ENCODE measurements around the gene KCNV2.

KCNV2 gene

DNA sequence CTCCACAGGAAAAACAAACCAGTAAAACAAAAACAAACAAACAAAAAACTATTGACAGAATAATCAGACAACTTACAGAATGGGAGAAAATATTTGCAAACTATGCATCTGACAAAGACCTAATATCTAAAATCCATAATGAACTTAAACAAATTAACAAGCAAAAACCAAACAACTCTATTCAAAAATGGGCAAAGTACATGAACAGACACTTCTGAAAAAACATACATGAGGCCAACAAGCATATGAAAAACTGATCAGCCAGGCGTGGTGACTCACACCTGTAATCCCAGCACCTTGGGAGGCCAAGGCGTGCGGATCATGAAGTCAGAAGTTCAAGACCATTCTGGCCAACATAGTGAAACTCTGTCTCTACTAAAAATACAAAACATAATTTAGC is 60.1 kb downstream of the KCNV2 start:
- H3K9me2 ChIP-seq (replicated peaks; ENCODE audit: insufficient read depth, low read length): no peaks in the 10 kb centered on the region
- H3K4me2 ChIP-seq (ENCODE audit: low read depth, low read length): no peak overlapping the region
- no peaks in the 10 kb centered on the region for H3K27me3 ChIP-seq (replicated peaks; ENCODE audit: insufficient read depth, low read length)
- no peak for DNase-seq
- H3K9ac ChIP-seq (ENCODE audit: low read length): no peak overlapping the region
- H3K4me3 ChIP-seq (ENCODE audit: low read length): no peak overlapping the region
- no peaks in the 10 kb centered on the region for H4K20me1 ChIP-seq (ENCODE audit: insufficient read depth, low read length)
- no peak overlapping the region for H3K27ac ChIP-seq (ENCODE audit: low read length)
- TF ChIP-seq EZH2 (optimal IDR thresholded peaks at IDR 0.05; ENCODE audit: low read depth, low read length) (no peak), EZH2phosphoT487 (IDR thresholded peaks at IDR 0.05; ENCODE audit: low read length) (no peak)
- TF ChIP-seq, protein P1, sequence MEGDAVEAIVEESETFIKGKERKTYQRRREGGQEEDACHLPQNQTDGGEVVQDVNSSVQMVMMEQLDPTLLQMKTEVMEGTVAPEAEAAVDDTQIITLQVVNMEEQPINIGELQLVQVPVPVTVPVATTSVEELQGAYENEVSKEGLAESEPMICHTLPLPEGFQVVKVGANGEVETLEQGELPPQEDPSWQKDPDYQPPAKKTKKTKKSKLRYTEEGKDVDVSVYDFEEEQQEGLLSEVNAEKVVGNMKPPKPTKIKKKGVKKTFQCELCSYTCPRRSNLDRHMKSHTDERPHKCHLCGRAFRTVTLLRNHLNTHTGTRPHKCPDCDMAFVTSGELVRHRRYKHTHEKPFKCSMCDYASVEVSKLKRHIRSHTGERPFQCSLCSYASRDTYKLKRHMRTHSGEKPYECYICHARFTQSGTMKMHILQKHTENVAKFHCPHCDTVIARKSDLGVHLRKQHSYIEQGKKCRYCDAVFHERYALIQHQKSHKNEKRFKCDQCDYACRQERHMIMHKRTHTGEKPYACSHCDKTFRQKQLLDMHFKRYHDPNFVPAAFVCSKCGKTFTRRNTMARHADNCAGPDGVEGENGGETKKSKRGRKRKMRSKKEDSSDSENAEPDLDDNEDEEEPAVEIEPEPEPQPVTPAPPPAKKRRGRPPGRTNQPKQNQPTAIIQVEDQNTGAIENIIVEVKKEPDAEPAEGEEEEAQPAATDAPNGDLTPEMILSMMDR (IDR thresholded peaks at IDR 0.05; ENCODE audit: low read length): no peak
- no peak overlapping the region for H2AFZ ChIP-seq (ENCODE audit: low read length)
- H3K4me1 ChIP-seq (ENCODE audit: low read length): no peaks in the 10 kb centered on the region
- peaks cover 10% of the 10 kb centered on the region; the same call in 1 of the 2 replicates for H3K36me3 ChIP-seq (replicated peaks; ENCODE audit: insufficient read depth, low read length)
- peaks cover 11% of the 10 kb centered on the region; the same call in 1 of the 2 replicates for H3K79me2 ChIP-seq (ENCODE audit: low read length)
- H3F3A ChIP-seq (ENCODE audit: insufficient read depth, low read length): no peaks in the 10 kb centered on the region
- no peaks in the 10 kb centered on the region for H3K9me3 ChIP-seq (replicated peaks; ENCODE audit: insufficient read depth, low read length)

DNA sequence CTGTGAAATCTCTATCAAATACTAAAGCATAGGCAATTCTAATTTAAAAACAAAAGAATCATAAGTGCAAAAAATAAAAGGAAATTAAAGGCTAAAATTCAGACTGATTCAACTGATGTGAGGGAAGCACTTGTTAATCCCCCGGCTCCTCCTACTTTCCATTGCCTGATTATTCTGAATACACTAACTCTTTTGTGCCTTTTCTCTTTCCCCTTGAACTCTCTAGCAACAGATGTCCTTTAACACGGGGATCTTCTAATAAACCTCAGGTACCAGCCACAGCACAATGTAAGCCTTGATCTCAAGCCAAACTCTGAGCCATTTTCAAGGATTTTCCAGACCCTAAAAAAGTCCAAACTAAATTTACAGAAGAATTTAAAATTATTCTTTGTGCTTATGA is 61.5 kb downstream of the KCNV2 start:
- Histone ChIP-seq H4K20me1 (ENCODE audit: insufficient read depth, low read length) (no peaks in the 10 kb centered on the region), H2AFZ (ENCODE audit: low read length) (no peak overlapping the region), H3K4me2 (ENCODE audit: low read depth, low read length) (no peak overlapping the region), H3K27me3 (replicated peaks; ENCODE audit: insufficient read depth, low read length) (no peaks in the 10 kb centered on the region), H3F3A (ENCODE audit: insufficient read depth, low read length) (no peaks in the 10 kb centered on the region), H3K27ac (ENCODE audit: low read length) (no peak overlapping the region), H3K9me3 (replicated peaks; ENCODE audit: insufficient read depth, low read length) (no peaks in the 10 kb centered on the region), H3K79me2 (ENCODE audit: low read length) (peaks cover 11% of the 10 kb centered on the region; the same call in 1 of the 2 replicates), H3K9ac (ENCODE audit: low read length) (no peak overlapping the region), H3K9me2 (replicated peaks; ENCODE audit: insufficient read depth, low read length) (no peaks in the 10 kb centered on the region), H3K4me3 (ENCODE audit: low read length) (no peak overlapping the region), H3K4me1 (ENCODE audit: low read length) (no peaks in the 10 kb centered on the region), H3K36me3 (replicated peaks; ENCODE audit: insufficient read depth, low read length) (peaks cover 6% of the 10 kb centered on the region; the same call in 1 of the 2 replicates)
- TF ChIP-seq EZH2 (optimal IDR thresholded peaks at IDR 0.05; ENCODE audit: low read depth, low read length) (no peak), EZH2phosphoT487 (IDR thresholded peaks at IDR 0.05; ENCODE audit: low read length) (no peak)
- TF ChIP-seq, protein P1 (IDR thresholded peaks at IDR 0.05; ENCODE audit: low read length): no peak
- DNase-seq: no peak
